Measurements from ENCODE around the gene SORCS2.

- TF ChIP-seq TSHZ1 (tag by site-specific recombination; IDR thresholded peaks at IDR 0.05; ENCODE audit: borderline replicate concordance) = no peak
- no peak for TF ChIP-seq BCL11A (tag by site-specific recombination; IDR thresholded peaks at IDR 0.05; ENCODE audit: low read depth)
- no peak for TF ChIP-seq ZNF610 (tag by site-specific recombination; IDR thresholded peaks at IDR 0.05; ENCODE audit: borderline replicate concordance)
- TF ChIP-seq ZNF138 (tag by site-specific recombination; IDR thresholded peaks at IDR 0.05; ENCODE audit: borderline replicate concordance) = no peak
- no peak for TF ChIP-seq CTCF (tag by site-specific recombination; IDR thresholded peaks at IDR 0.05)
- TF ChIP-seq ZNF174 (tag by site-specific recombination; IDR thresholded peaks at IDR 0.05) = no peak
- TF ChIP-seq ELK4 (IDR thresholded peaks at IDR 0.05; ENCODE audit: borderline replicate concordance, low read depth, low read length) = no peak
- TF ChIP-seq ZNF423 (tag by site-specific recombination; IDR thresholded peaks at IDR 0.05) = no peak
- TF ChIP-seq TCF7L2 (IDR thresholded peaks at IDR 0.05; ENCODE audit: borderline replicate concordance, low read depth, low read length) = no peak
Observed at GRCh38 chr4:7320206-7320797, 128.0 kb downstream of the SORCS2 start.

All from HEK293 (cell line).